Fibroblast of mammary gland (primary cell): ENCODE data around the gene CRNKL1.

Experiments used
- DNase-seq: peaks from one replicate; pipeline ENCODE4 v3.0.0-alpha.2; 2010; ENCODE audit warnings: low read depth
- H3K4me3 ChIP-seq: 2 replicates; pipeline ENCODE4 v1.5.1; 2011; ENCODE audit warnings: low read depth, mild to moderate bottlenecking, low read length, moderate library complexity; ENCODE audit not compliant: control insufficient read depth
- TF ChIP-seq, protein P1 (sequence below): conservative IDR thresholded peaks from 2 replicates; pipeline ENCODE4 v1.5.1; 2011; ENCODE audit warnings: low read depth, low read length, inconsistent platforms; ENCODE audit not compliant: control insufficient read depth, insufficient read depth

CRNKL1 gene

DNA sequence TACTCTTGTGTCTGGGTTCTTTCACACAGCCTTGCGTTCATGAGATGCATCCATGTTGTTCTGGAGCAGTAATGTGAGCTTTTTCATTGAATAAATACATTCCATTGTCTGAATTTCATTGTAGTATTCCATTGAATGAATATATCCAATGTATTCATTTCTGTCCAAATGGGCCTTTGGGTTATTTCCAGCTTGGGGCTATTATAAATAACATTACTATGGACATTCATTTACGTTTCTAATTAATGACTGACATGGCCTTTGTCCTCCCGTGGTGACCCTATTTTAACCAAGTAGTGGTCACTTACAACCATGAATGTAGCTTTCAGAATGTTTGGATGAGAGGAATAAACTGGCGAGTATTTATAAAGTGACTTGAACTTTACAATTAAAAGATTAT lies 65.2 kb downstream of the CRNKL1 start:
- TF ChIP-seq, protein P1, sequence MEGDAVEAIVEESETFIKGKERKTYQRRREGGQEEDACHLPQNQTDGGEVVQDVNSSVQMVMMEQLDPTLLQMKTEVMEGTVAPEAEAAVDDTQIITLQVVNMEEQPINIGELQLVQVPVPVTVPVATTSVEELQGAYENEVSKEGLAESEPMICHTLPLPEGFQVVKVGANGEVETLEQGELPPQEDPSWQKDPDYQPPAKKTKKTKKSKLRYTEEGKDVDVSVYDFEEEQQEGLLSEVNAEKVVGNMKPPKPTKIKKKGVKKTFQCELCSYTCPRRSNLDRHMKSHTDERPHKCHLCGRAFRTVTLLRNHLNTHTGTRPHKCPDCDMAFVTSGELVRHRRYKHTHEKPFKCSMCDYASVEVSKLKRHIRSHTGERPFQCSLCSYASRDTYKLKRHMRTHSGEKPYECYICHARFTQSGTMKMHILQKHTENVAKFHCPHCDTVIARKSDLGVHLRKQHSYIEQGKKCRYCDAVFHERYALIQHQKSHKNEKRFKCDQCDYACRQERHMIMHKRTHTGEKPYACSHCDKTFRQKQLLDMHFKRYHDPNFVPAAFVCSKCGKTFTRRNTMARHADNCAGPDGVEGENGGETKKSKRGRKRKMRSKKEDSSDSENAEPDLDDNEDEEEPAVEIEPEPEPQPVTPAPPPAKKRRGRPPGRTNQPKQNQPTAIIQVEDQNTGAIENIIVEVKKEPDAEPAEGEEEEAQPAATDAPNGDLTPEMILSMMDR = no peak
- H3K4me3 ChIP-seq = no peak overlapping the region

DNA sequence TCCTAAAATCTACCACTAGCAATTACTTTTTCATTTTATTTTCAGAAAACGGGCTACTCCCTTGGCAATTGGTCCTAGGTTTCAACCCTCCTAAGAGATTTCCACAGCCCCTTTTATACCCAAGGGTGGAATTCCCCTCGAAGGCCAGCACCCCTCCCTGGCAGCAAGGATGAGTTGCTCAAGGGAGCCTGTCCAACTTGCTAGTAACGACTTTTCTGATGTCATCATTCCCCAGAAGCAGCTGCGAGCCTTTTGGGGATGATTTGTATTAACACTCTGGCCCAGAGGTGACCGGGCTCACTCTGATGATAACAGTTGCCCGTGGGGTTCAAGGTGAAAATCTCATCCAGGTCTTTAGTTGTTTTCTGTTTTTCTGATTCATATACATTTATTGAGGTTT lies 65.8 kb downstream of the CRNKL1 start:
- no peak overlapping the region for H3K4me3 ChIP-seq
- TF ChIP-seq, protein P1 = no peak
- DNase-seq = peak; percentile 77

More for the DNA sequence above, 65.2 kb downstream of the CRNKL1 start:
- no peak for DNase-seq
